Measurements from ENCODE around the gene CEP162. TPM values are rescaled to one million over a fixed set of nuclear protein-coding genes. Genes with fewer than 3 reads are reported as not detected.

Gene CEP162
- total and polyA plus RNA-seq, 8 donors = 1.4 to 33.9 (median 8.0) TPM

DNA sequence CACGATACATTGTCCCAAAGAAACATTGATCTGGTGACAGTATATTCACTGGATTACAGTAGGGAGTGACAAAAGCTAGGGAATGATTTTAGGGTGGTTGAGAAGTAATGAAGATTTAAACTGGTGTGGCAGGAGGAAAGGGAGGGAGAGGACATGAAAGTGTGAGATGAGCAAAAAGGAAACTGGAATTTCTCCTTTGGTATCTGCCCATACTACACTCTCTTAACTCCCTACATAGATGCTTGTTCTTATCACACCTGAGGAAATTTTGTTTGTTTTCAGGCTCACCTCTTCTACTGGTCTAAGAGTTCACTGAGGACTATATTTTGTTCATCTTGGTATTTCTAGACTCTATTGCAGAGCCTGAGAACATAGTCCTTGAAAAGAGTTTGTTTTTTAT, 44.9 kb upstream of the CEP162 start:
- TF ChIP-seq, protein P1, sequence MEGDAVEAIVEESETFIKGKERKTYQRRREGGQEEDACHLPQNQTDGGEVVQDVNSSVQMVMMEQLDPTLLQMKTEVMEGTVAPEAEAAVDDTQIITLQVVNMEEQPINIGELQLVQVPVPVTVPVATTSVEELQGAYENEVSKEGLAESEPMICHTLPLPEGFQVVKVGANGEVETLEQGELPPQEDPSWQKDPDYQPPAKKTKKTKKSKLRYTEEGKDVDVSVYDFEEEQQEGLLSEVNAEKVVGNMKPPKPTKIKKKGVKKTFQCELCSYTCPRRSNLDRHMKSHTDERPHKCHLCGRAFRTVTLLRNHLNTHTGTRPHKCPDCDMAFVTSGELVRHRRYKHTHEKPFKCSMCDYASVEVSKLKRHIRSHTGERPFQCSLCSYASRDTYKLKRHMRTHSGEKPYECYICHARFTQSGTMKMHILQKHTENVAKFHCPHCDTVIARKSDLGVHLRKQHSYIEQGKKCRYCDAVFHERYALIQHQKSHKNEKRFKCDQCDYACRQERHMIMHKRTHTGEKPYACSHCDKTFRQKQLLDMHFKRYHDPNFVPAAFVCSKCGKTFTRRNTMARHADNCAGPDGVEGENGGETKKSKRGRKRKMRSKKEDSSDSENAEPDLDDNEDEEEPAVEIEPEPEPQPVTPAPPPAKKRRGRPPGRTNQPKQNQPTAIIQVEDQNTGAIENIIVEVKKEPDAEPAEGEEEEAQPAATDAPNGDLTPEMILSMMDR (IDR thresholded peaks at IDR 0.05) = no peak
- no peak for TF ChIP-seq EP300 (IDR thresholded peaks at IDR 0.05)
- TF ChIP-seq POLR2A (IDR thresholded peaks at IDR 0.05) = no peak
- no peak for TF ChIP-seq POLR2AphosphoS5 (IDR thresholded peaks at IDR 0.05)
- Histone ChIP-seq H3K27me3 (no peaks in the 10 kb centered on the region), H3K36me3 (no peaks in the 10 kb centered on the region), H3K4me3 (no peak overlapping the region), H3K4me1 (no peaks in the 10 kb centered on the region), H3K9me3 (no peaks in the 10 kb centered on the region), H3K27ac (no peak overlapping the region)
- intact Hi-C loops (cut with DNase I; ENCODE audit: low total_unique reads) = no loop called here
- 78 to 97% (median 83%) methylated on average over 1 of the region's 1 CpG for WGBS, 5 donors
- no peak for DNase-seq

DNA sequence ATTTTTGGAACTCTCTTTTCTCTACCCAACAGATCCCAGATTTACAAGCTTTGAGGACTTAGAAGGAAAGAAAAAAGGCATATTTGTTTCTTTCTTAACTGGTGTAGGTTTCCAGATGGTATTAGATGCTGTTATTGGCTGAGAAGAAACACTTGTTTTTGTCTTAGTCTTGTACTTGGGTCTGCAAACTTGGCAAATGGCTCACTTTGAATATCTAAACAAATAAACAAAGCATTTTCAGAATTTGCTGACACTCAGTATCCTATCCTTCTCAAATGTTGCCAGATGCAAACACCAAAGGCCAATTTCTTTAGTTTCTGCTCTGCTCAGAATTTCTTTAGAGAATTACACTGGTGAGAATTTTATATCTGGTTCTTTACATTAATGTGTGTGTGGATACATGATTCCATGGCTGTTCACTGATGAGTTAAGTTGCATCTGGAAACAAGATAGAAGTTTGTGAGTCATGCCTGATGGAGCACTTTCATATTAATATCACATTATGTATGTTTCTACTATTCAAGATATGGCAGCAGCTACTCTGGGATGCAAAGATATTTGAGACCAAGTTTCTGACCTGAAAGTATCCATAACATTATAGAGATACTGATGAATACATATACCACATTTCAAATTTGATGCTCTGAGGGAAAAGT, 43.7 kb upstream of the CEP162 start:
- intact Hi-C loops (cut with DNase I; ENCODE audit: low total_unique reads) = no loop called here
- Histone ChIP-seq H3K27ac (no peak overlapping the region), H3K4me1 (no peaks in the 10 kb centered on the region), H3K36me3 (no peaks in the 10 kb centered on the region), H3K27me3 (no peaks in the 10 kb centered on the region), H3K9me3 (no peaks in the 10 kb centered on the region), H3K4me3 (no peak overlapping the region)
- TF ChIP-seq EP300 (IDR thresholded peaks at IDR 0.05) (no peak), POLR2A (IDR thresholded peaks at IDR 0.05) (no peak), POLR2AphosphoS5 (IDR thresholded peaks at IDR 0.05) (no peak)
- TF ChIP-seq, protein P1 (IDR thresholded peaks at IDR 0.05) = no peak
- DNase-seq = no peak

DNA sequence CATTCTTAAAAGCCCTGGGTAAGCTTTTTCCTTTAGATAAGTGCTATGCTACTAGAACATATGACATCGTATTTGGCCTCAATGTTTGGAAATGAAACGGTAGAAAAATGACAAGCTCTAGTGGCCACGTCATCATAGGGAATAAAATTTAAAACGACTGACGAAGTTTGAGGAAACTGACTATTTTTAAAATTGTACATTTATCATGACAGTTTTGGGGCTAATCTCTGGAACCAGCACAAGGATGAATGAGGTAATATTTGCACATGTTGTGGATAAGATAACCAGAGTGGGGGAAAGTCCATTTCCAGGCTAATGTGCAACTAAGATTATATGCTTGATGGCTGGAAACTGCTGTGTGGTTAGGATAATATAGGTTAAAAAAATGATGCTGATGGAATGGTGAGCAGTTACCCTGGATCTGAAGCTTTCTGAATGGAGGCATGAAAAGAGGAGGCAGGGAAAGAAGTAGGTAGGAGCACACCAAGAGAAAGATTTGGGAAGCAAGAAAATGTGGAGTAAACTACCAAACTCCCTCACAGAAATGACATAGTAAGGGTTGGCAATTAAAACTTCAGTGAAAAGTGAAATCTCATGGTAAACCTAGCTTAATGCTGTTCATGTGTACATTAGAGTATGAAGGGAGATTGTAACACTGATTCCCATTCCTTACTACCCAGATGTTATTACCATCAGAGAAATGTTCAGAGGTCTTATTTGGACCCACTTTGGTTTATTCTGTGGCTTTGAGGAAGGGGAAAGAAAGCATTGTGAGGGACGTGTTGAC, 42.7 kb upstream of the CEP162 start:
- Histone ChIP-seq H3K9me3 (no peaks in the 10 kb centered on the region), H3K4me3 (no peak overlapping the region), H3K4me1 (no peaks in the 10 kb centered on the region), H3K36me3 (no peaks in the 10 kb centered on the region), H3K27ac (no peak overlapping the region), H3K27me3 (no peaks in the 10 kb centered on the region)
- WGBS, 5 donors = 14 to 28% (median 19%) methylated on average over 6 of the region's 6 CpGs
- TF ChIP-seq POLR2AphosphoS5 (IDR thresholded peaks at IDR 0.05) (no peak), EP300 (IDR thresholded peaks at IDR 0.05) (no peak)
- intact Hi-C loops (cut with DNase I; ENCODE audit: low total_unique reads) = no loop called here
- peak in 1 of 2 donors; percentile 54 for DNase-seq

DNA sequence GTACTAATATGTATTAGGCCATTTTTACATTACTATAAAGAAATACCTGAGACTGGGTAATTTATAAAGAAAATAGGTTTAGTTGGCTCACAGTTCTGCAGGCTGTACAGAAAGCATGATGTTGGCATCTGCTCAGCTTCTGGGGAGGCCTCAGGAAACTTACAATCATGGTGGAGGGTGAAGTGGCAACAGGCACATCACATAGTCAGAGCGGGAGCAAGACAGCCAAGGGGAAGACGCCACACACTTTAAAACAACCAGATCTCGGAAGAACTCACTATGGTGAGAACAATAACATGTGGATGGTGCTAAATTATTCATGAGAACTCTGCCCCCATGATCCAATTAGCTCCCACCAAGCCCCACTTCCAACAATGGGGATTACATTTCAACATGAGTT, 41.3 kb upstream of the CEP162 start:
- Histone ChIP-seq H3K36me3 (no peaks in the 10 kb centered on the region), H3K27me3 (no peaks in the 10 kb centered on the region), H3K9me3 (no peaks in the 10 kb centered on the region), H3K4me1 (no peaks in the 10 kb centered on the region), H3K4me3 (no peak overlapping the region), H3K27ac (no peak overlapping the region)
- intact Hi-C loops (cut with DNase I; ENCODE audit: low total_unique reads) = no loop called here
- WGBS, 5 donors = 76 to 97% (median 92%) methylated on average over 3 of the region's 3 CpGs
- TF ChIP-seq POLR2A (IDR thresholded peaks at IDR 0.05) (no peak), EP300 (IDR thresholded peaks at IDR 0.05) (no peak), POLR2AphosphoS5 (IDR thresholded peaks at IDR 0.05) (no peak)
- TF ChIP-seq, protein P1 (IDR thresholded peaks at IDR 0.05) = no peak
- DNase-seq = no peak

DNA sequence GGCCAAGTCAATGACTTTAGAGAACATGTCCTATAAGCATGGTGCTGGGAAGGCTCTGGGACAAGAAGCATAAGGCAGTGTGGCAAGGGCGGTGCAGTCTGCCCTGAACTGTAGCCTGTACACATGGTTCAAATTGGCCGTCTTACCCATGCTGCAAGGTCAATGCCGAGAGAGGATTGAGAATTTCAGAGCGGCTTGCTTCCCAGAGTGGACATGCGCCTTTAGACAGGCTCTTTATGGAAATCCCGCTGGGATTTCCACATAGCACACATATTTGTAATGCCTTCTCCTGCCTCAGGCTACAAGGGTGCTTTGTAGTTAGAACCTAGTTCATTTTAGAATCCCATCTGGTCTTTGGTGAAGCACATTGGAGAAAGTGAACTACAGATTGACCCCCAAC, 36.1 kb upstream of the CEP162 start:
- no peaks in the 10 kb centered on the region for H3K9me3 ChIP-seq
- 87 to 96% (median 93%) methylated on average over 6 of the region's 6 CpGs for WGBS, 5 donors
- no peaks in the 10 kb centered on the region for H3K36me3 ChIP-seq
- intact Hi-C loops (cut with DNase I; ENCODE audit: low total_unique reads) = no loop called here
- TF ChIP-seq, protein P1 (IDR thresholded peaks at IDR 0.05) = no peak
- TF ChIP-seq POLR2A (IDR thresholded peaks at IDR 0.05) = no peak
- no peak for TF ChIP-seq POLR2AphosphoS5 (IDR thresholded peaks at IDR 0.05)
- TF ChIP-seq EP300 (IDR thresholded peaks at IDR 0.05) = no peak
- no peaks in the 10 kb centered on the region for H3K27me3 ChIP-seq
- no peak overlapping the region for H3K4me3 ChIP-seq
- no peak for DNase-seq
- H3K4me1 ChIP-seq = no peaks in the 10 kb centered on the region
- H3K27ac ChIP-seq = no peak overlapping the region

Measured in stomach (tissue), 9 donors.